Neuronal stem cell (in vitro differentiated cells): ENCODE results near the gene RBBP8NL.

Experiments used
- DNase-seq: peaks from one replicate; pipeline ENCODE4 v3.0.0-alpha.2; 2013; ENCODE audit warnings: low spot score
- H2AFZ ChIP-seq: one replicate; pipeline ENCODE4 v1.6.1; 2013; ENCODE audit warnings: mild to moderate bottlenecking, low read length, inconsistent platforms
- H2AK5ac ChIP-seq: 2 replicates; pipeline ENCODE4 v1.6.1; 2013; ENCODE audit warnings: low read depth, mild to moderate bottlenecking, inconsistent platforms, low read length, moderate library complexity, mixed read lengths
- H2BK120ac ChIP-seq: 2 replicates; pipeline ENCODE4 v1.6.1; 2013; ENCODE audit warnings: low read depth, mild to moderate bottlenecking, inconsistent platforms, low read length, moderate library complexity, mixed read lengths
- H2BK12ac ChIP-seq: one replicate; pipeline ENCODE4 v1.6.1; 2013; ENCODE audit warnings: low read length, inconsistent platforms
- H2BK15ac ChIP-seq: 2 replicates; pipeline ENCODE4 v1.6.1; 2013; ENCODE audit warnings: mild to moderate bottlenecking, low read length, inconsistent platforms, mixed read lengths
- H2BK5ac ChIP-seq: one replicate; pipeline ENCODE4 v1.6.1; 2013; ENCODE audit warnings: inconsistent platforms, mild to moderate bottlenecking, low read length, moderate library complexity
- H3K14ac ChIP-seq: one replicate; pipeline ENCODE4 v1.6.1; 2013; ENCODE audit warnings: low read length, inconsistent platforms
- H3K18ac ChIP-seq: 2 replicates; pipeline ENCODE4 v1.6.1; 2013; ENCODE audit warnings: low read length, inconsistent platforms
- H3K23ac ChIP-seq: 2 replicates; pipeline ENCODE4 v1.6.1; 2013; ENCODE audit warnings: low read depth, mild to moderate bottlenecking, mixed read lengths, low read length, inconsistent platforms; ENCODE audit not compliant: poor library complexity
- H3K27ac ChIP-seq: replicated peaks from 3 replicates; pipeline ENCODE4 v1.5.1; 2013; ENCODE audit warnings: low read length, inconsistent platforms
- H3K27me3 ChIP-seq, 3 experiments: 2 replicates each; pipeline ENCODE4 v1.6.1; 2013; ENCODE audit warnings: low read length in 3 of 3, mild to moderate bottlenecking in 2 of 3, inconsistent platforms in 1 of 3, low read depth in 1 of 3, mixed read lengths in 1 of 3, moderate library complexity in 1 of 3; ENCODE audit not compliant: control insufficient read depth in 3 of 3, insufficient read depth in 3 of 3
- H3K36me3 ChIP-seq, 2 donors: replicated peaks in 1 of 2; 2 replicates each; pipeline ENCODE4 v1.6.1; 2013; ENCODE audit warnings: low read length in 2 of 2; ENCODE audit not compliant: control insufficient read depth in 2 of 2, insufficient read depth in 2 of 2
- H3K4ac ChIP-seq: 2 replicates; pipeline ENCODE4 v1.6.1; 2013; ENCODE audit warnings: inconsistent platforms, mild to moderate bottlenecking, low read length, moderate library complexity
- H3K4me1 ChIP-seq, 2 donors: 1 replicate in 1 of 2; 2 replicates in 1 of 2; pipeline ENCODE4 v1.6.1; 2013; ENCODE audit warnings: low read length in 2 of 2, low read depth in 1 of 2; ENCODE audit not compliant: control insufficient read depth in 2 of 2, insufficient read depth in 1 of 2
- H3K4me2 ChIP-seq: one replicate; pipeline ENCODE4 v1.6.1; 2013; ENCODE audit warnings: mild to moderate bottlenecking, low read length, inconsistent platforms; ENCODE audit not compliant: insufficient read depth, poor library complexity, severe bottlenecking
- H3K4me3 ChIP-seq, 2 donors: 2 replicates each; pipeline ENCODE4 v1.5.1; 2013; ENCODE audit warnings: low read length in 2 of 2, mild to moderate bottlenecking in 2 of 2, inconsistent platforms in 1 of 2, moderate library complexity in 1 of 2
- H3K79me1 ChIP-seq: one replicate; pipeline ENCODE4 v1.6.1; 2013; ENCODE audit warnings: low read depth, mild to moderate bottlenecking, inconsistent platforms, low read length, moderate library complexity
- H3K9ac ChIP-seq: one replicate; pipeline ENCODE4 v1.6.1; 2013; ENCODE audit warnings: mild to moderate bottlenecking, low read depth, low read length, inconsistent platforms; ENCODE audit not compliant: poor library complexity
- H3K9me3 ChIP-seq, 2 donors: replicated peaks in 1 of 2; 2 replicates each; pipeline versions ENCODE3 to v1.6.1; 2013; ENCODE audit warnings: low read length in 2 of 2, mild to moderate bottlenecking in 2 of 2, inconsistent platforms in 1 of 2, low read depth in 1 of 2, mixed read lengths in 1 of 2, moderate library complexity in 1 of 2; ENCODE audit not compliant: control insufficient read depth in 2 of 2, insufficient read depth in 1 of 2
- H4K8ac ChIP-seq: one replicate; pipeline ENCODE4 v1.6.1; 2013; ENCODE audit warnings: low read depth, mild to moderate bottlenecking, inconsistent platforms, low read length, moderate library complexity
- H4K91ac ChIP-seq: one replicate; pipeline ENCODE4 v1.6.1; 2013; ENCODE audit warnings: low read length, low read depth, mild to moderate bottlenecking, inconsistent platforms; ENCODE audit not compliant: poor library complexity
- WGBS, 2 donors: extraction: QIAGEN DNeasy Blood & Tissue Kit; methylation state at CpG; one replicate each; pipeline ENCODE4 v1.1.7; 2013; ENCODE audit warnings: missing lambda C conversion rate in 2 of 2, mixed read lengths in 1 of 2; ENCODE audit not compliant: insufficient read length in 2 of 2, insufficient replicate concordance in 1 of 2; ENCODE audit errors: extremely low coverage in 2 of 2; 5-methylcytosine and 5-hydroxymethylcytosine counted together

The RBBP8NL gene

DNA sequence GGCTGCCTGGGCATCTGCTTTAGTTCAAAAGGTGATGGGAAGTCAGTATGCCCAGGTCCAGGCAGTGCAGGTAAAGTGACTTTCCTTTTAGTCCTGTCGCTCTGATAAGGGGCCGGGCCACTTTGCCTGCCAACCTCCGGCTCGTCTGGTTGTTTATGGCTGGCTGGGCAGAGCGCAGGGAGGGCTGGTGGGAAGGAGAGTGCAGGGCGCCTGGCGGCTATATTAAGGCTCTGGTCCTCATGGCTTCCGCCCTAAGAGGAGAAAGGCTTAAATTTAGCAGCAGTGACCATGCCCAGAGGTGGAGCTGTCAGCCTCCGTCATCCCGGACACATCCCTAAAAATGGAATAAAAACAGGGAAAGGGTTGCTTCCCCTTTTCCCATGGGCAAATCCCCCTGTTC, 33.8 kb upstream of the RBBP8NL start:
- Histone ChIP-seq H3K9ac (no peak overlapping the region), H3K4me3 (no peak overlapping the region), H4K8ac (no peak overlapping the region), H3K23ac (no peak overlapping the region), H2AFZ (no peak overlapping the region), H2BK15ac (no peak overlapping the region), H3K9me3 (no peaks in the 10 kb centered on the region), H3K18ac (no peak overlapping the region), H3K4me2 (no peak overlapping the region), H2BK120ac (no peak overlapping the region), H3K4ac (no peak overlapping the region), H3K14ac (no peak overlapping the region), H3K36me3 (no peaks in the 10 kb centered on the region), H4K91ac (no peak overlapping the region), H3K27me3 (peaks cover 0 to 79% (median 0%) of the 10 kb centered on the region in 3 experiments), H2BK12ac (no peak overlapping the region), H2BK5ac (no peak overlapping the region), H2AK5ac (no peak overlapping the region), H3K4me1 (no peaks in the 10 kb centered on the region), H3K27ac (no peak overlapping the region), H3K79me1 (no peaks in the 10 kb centered on the region)
- no CpG with 5 or more reads among the region's 10 CpGs for WGBS, 2 donors
- DNase-seq: no peak

DNA sequence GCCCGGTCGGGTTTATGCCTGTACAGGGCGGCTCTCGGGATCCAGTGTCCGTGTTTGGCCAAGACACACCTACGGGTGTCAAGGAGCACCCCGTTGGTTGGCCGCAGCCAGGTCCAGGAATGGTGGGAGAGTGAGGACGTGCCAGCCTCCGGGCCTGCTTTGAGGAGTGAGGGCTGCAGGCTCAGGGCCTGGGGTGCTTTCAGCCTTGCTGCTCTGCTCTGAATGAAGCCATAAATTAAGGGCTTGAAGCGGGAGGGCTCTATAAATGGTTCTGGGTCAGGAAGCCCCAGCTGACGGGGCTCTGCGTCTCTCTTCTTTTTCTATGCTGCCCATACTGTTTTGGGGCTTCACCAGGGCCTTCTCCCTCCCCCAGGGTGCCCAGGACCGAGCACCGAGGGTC, 33.3 kb upstream of the RBBP8NL start:
- Histone ChIP-seq H3K18ac (no peak overlapping the region), H3K4me2 (no peak overlapping the region), H3K4me3 (no peak overlapping the region), H3K27ac (no peak overlapping the region), H3K4ac (no peak overlapping the region), H2AFZ (no peak overlapping the region), H2BK5ac (no peak overlapping the region), H4K91ac (no peak overlapping the region), H3K14ac (no peak overlapping the region), H3K36me3 (no peaks in the 10 kb centered on the region), H2BK12ac (no peak overlapping the region), H3K27me3 (peaks cover 0 to 79% (median 0%) of the 10 kb centered on the region in 3 experiments), H2BK15ac (no peak overlapping the region), H3K4me1 (no peaks in the 10 kb centered on the region), H2AK5ac (no peak overlapping the region), H3K9ac (no peak overlapping the region), H3K79me1 (no peaks in the 10 kb centered on the region), H3K9me3 (no peaks in the 10 kb centered on the region), H4K8ac (no peak overlapping the region), H2BK120ac (no peak overlapping the region), H3K23ac (no peak overlapping the region)
- DNase-seq: no peak
- WGBS, 2 donors: no CpG with 5 or more reads among the region's 15 CpGs

DNA sequence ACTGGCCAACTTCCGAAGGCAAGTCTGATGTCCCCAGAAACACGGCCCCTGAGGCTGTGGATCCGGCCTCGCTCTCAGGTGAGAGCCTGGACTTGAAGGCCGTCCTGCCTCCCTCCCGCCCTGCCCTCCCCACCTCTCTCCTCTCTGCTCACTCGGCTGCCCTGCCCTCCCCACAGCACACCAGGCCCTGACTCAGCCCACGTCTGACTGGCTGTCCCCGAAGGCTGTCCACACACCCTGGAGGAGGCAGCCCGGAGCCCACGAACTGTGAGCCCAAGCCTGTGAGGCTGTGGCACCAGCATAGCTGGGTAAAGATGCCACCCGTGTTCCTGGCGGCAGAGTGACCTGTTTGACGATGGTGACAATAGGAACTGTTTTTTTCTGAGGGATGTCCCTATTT, 32.1 kb upstream of the RBBP8NL start:
- peak overlapping the region; percentile 53 for H2BK5ac ChIP-seq
- no peak overlapping the region for H3K27ac ChIP-seq
- no peak overlapping the region for H2BK120ac ChIP-seq
- H2AK5ac ChIP-seq: peak overlapping the region; percentile 86
- no peak overlapping the region for H3K4me2 ChIP-seq
- H3K4ac ChIP-seq: no peak overlapping the region
- no peak overlapping the region for H3K23ac ChIP-seq
- H4K91ac ChIP-seq: no peak overlapping the region
- WGBS, 2 donors: no CpG with 5 or more reads among the region's 14 CpGs
- no peaks in the 10 kb centered on the region for H3K79me1 ChIP-seq
- H4K8ac ChIP-seq: no peak overlapping the region
- no peaks in the 10 kb centered on the region for H3K9me3 ChIP-seq
- H3K27me3 ChIP-seq: peaks cover 0 to 86% (median 0%) of the 10 kb centered on the region in 3 experiments
- DNase-seq: no peak
- peak overlapping the region; percentile 76 for H3K18ac ChIP-seq
- no peak overlapping the region for H2BK12ac ChIP-seq
- no peaks in the 10 kb centered on the region for H3K36me3 ChIP-seq
- no peak overlapping the region for H3K4me3 ChIP-seq
- H2BK15ac ChIP-seq: peak overlapping the region; percentile 83
- H3K9ac ChIP-seq: no peak overlapping the region
- no peak overlapping the region for H3K14ac ChIP-seq
- peaks cover 0 to 6% of the 10 kb centered on the region in 2 donors for H3K4me1 ChIP-seq
- no peak overlapping the region for H2AFZ ChIP-seq

DNA sequence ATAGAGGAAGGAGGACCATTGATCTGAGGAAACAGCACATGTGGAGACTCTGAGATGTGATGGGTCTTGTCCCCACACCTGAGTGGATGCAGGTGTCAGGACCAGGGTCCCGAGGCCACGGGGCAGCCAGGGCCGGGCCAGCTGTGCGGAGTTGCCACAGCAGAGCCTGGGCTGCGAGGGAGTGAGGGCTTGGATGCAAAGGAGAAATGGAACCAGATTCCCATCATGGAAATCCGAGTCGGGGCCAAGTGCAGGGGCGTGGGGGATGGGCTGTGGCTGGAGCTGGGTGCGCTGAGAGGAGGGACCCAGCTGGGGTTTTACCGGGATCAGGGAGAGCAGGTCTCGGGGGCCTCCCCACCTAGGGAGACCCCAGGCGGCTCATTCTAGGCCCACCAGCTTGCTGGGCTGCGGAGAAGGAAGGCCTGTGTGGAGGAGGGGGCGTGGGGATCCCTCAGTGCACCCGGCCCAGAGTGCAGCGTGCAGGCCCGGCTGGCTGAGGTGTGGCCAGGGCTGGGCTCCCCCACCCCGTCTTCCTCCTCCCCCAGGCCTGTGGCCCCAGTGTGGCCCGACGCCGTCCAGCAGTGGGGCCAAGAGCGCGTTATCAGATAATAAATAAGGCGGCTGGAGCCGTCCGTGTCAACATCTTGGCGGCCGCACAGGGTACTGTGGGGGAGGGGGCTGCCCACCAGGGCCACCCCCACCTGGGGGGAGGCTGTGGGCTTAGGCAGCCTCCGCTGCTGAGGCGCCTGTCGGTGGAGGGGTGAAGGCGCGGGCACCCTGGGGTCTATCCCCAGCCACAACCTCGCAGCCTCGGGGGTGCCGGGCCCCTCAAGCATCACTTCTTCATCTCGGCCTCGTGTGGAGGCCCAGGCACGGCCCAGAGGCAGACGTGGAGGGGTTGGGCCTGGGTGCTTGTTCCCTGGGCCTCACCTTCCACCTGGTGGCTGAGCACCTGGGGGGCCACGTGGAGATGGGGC, 31.2 kb upstream of the RBBP8NL start:
- Histone ChIP-seq H3K23ac (peak overlapping the region; percentile 65), H2BK5ac (peak overlapping the region; percentile 53), H3K36me3 (no peaks in the 10 kb centered on the region), H3K4me1 (peaks cover 0 to 6% of the 10 kb centered on the region in 2 donors), H4K91ac (no peak overlapping the region), H4K8ac (no peak overlapping the region), H2BK15ac (peak overlapping the region; percentile 83), H2BK120ac (no peak overlapping the region), H3K79me1 (no peaks in the 10 kb centered on the region), H3K27me3 (peaks cover 0 to 85% (median 0%) of the 10 kb centered on the region in 3 experiments), H3K4me2 (no peak overlapping the region), H3K14ac (no peak overlapping the region), H3K27ac (no peak overlapping the region), H3K9ac (no peak overlapping the region), H3K9me3 (no peaks in the 10 kb centered on the region), H2AFZ (no peak overlapping the region), H3K4ac (peak overlapping the region; percentile 53), H3K18ac (peak overlapping the region; percentile 76), H3K4me3 (no peak overlapping the region), H2AK5ac (peak overlapping the region; percentile 86), H2BK12ac (peak overlapping the region; percentile 58)
- WGBS, 2 donors: no CpG with 5 or more reads among the region's 41 CpGs
- no peak for DNase-seq
